Upper lobe of left lung (tissue), 4 donors: ENCODE measurements around the gene GSTM4.

Experiments
- POLR2A ChIP-seq, 4 donors: fragments of 450-650 bp; IDR thresholded peaks; one replicate each; pipeline ENCODE4 v1.5.1; 2016 to 2017; ENCODE audit warnings: antibody characterized with exemption in 4 of 4, mild to moderate bottlenecking in 2 of 4
- POLR2AphosphoS5 ChIP-seq, 2 donors: sonication (generic); formaldehyde crosslinking; IDR thresholded peaks; one replicate each; pipeline ENCODE4 v1.5.1; 2017; ENCODE audit warnings: antibody characterized with exemption in 2 of 2
- TF ChIP-seq, protein P1 (sequence below), 6 experiments: fragments of 450-650 bp in 4 of 6; fragments of 200-600 bp in 2 of 6; sonication (generic) in 2 of 6; IDR thresholded peaks; one replicate each; pipeline ENCODE4 v1.5.1; 2016 to 2019; ENCODE audit warnings: antibody characterized with exemption in 6 of 6

GRCh38 chr1:109628540-109629321, 27.2 kb upstream of the GSTM4 start:
- TF ChIP-seq, protein P1, sequence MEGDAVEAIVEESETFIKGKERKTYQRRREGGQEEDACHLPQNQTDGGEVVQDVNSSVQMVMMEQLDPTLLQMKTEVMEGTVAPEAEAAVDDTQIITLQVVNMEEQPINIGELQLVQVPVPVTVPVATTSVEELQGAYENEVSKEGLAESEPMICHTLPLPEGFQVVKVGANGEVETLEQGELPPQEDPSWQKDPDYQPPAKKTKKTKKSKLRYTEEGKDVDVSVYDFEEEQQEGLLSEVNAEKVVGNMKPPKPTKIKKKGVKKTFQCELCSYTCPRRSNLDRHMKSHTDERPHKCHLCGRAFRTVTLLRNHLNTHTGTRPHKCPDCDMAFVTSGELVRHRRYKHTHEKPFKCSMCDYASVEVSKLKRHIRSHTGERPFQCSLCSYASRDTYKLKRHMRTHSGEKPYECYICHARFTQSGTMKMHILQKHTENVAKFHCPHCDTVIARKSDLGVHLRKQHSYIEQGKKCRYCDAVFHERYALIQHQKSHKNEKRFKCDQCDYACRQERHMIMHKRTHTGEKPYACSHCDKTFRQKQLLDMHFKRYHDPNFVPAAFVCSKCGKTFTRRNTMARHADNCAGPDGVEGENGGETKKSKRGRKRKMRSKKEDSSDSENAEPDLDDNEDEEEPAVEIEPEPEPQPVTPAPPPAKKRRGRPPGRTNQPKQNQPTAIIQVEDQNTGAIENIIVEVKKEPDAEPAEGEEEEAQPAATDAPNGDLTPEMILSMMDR (IDR thresholded peaks at IDR 0.05) = no peak
- TF ChIP-seq POLR2A (IDR thresholded peaks at IDR 0.05) = no peak
- TF ChIP-seq POLR2AphosphoS5 (IDR thresholded peaks at IDR 0.05) = no peak
